PC-9 (cell line): ENCODE results near the gene TTC39C.

Source experiments
- EZH2 ChIP-seq: fragments of 200-600 bp; sonication (generic); IDR thresholded peaks from 2 replicates; pipeline ENCODE4 v1.8.0; 2017; ENCODE audit warnings: antibody characterized with exemption, low read depth
- TF ChIP-seq, protein P1 (sequence below): fragments of 200-600 bp; sonication (generic); conservative IDR thresholded peaks from 2 replicates; pipeline ENCODE4 v1.6.1; 2017; ENCODE audit warnings: mixed run types, antibody characterized with exemption, mild to moderate bottlenecking, moderate library complexity

DNA sequence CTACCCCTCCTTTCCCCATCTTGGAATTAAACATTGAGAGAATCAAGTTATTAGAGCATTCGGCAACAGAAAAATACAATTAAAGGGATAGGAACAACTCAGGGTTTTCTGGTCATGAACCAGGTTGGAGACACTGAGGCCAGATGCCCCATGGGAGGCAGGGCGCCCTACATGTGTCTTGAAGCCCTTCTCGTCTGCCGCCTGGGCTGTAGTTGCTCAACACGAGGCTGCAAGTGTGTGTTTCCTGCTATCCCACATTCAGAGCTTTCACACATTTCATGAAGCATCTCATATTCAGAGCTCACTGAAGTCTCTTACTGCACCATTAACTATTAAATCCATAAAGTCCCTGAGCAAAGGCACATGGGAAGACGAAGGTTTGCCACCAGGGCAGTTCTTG, 28.8 kb downstream of the TTC39C start:
- TF ChIP-seq, protein P1, sequence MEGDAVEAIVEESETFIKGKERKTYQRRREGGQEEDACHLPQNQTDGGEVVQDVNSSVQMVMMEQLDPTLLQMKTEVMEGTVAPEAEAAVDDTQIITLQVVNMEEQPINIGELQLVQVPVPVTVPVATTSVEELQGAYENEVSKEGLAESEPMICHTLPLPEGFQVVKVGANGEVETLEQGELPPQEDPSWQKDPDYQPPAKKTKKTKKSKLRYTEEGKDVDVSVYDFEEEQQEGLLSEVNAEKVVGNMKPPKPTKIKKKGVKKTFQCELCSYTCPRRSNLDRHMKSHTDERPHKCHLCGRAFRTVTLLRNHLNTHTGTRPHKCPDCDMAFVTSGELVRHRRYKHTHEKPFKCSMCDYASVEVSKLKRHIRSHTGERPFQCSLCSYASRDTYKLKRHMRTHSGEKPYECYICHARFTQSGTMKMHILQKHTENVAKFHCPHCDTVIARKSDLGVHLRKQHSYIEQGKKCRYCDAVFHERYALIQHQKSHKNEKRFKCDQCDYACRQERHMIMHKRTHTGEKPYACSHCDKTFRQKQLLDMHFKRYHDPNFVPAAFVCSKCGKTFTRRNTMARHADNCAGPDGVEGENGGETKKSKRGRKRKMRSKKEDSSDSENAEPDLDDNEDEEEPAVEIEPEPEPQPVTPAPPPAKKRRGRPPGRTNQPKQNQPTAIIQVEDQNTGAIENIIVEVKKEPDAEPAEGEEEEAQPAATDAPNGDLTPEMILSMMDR = no peak
- no peak for TF ChIP-seq EZH2
